HUES6 (cell line): ENCODE measurements around the gene XXYLT1.

Experiments
- H3K27ac ChIP-seq: 2 replicates; pipeline ENCODE4 v1.7.0; 2013; ENCODE audit warnings: low read depth, mild to moderate bottlenecking, low read length, inconsistent platforms
- H3K27me3 ChIP-seq: 2 replicates; pipeline ENCODE4 v1.6.1; 2013; ENCODE audit warnings: low read length; ENCODE audit not compliant: control insufficient read depth, insufficient read depth
- H3K36me3 ChIP-seq: 2 replicates; pipeline ENCODE4 v1.6.1; 2013; ENCODE audit warnings: low read length; ENCODE audit not compliant: control insufficient read depth, insufficient read depth
- H3K4me1 ChIP-seq: 2 replicates; pipeline ENCODE4 v1.6.1; 2013; ENCODE audit warnings: low read length; ENCODE audit not compliant: control insufficient read depth, insufficient read depth
- H3K4me3 ChIP-seq: 2 replicates; pipeline ENCODE4 v1.5.1; 2013; ENCODE audit warnings: low read depth, low read length
- H3K9ac ChIP-seq: one replicate; pipeline ENCODE4 v1.6.1; 2013; ENCODE audit warnings: mild to moderate bottlenecking, low read length
- H3K9me3 ChIP-seq: 2 replicates; pipeline ENCODE4 v1.6.1; 2013; ENCODE audit warnings: low read depth, low read length; ENCODE audit not compliant: control insufficient read depth, insufficient read depth

Gene XXYLT1

GRCh38 chr3:195210266-195210973 is 60.5 kb downstream of the XXYLT1 start:
- Histone ChIP-seq H3K9ac (peak overlapping the region; percentile 32), H3K36me3 (no peaks in the 10 kb centered on the region), H3K27ac (no peak overlapping the region)

GRCh38 chr3:195209847-195210265 is 61.1 kb downstream of the XXYLT1 start:
- Histone ChIP-seq H3K36me3 (no peaks in the 10 kb centered on the region), H3K9me3 (no peaks in the 10 kb centered on the region), H3K9ac (peak overlapping the region; percentile 32), H3K4me1 (peaks cover 41% of the 10 kb centered on the region), H3K27me3 (no peaks in the 10 kb centered on the region), H3K4me3 (no peak overlapping the region), H3K27ac (peak overlapping the region; percentile 16; the same call in 1 of the 2 replicates)

More at GRCh38 chr3:195210266-195210973, 60.5 kb downstream of the XXYLT1 start:
- Histone ChIP-seq H3K27me3 (no peaks in the 10 kb centered on the region), H3K4me1 (peaks cover 37% of the 10 kb centered on the region), H3K4me3 (no peak overlapping the region), H3K9me3 (no peaks in the 10 kb centered on the region)

- no peak overlapping the region for H3K4me3 ChIP-seq
- H3K9ac ChIP-seq, result no peak overlapping the region
- peaks cover 42% of the 10 kb centered on the region for H3K4me1 ChIP-seq
Observed at GRCh38 chr3:195209083-195209846, 61.7 kb downstream of the XXYLT1 start.

GRCh38 chr3:195208631-195209030 is 62.3 kb downstream of the XXYLT1 start:
- H3K9ac ChIP-seq, result no peak overlapping the region
- H3K9me3 ChIP-seq, result no peaks in the 10 kb centered on the region
- H3K27me3 ChIP-seq, result no peaks in the 10 kb centered on the region
- no peak overlapping the region for H3K4me3 ChIP-seq
- peaks cover 37% of the 10 kb centered on the region for H3K4me1 ChIP-seq
- H3K27ac ChIP-seq, result no peak overlapping the region
- H3K36me3 ChIP-seq, result no peaks in the 10 kb centered on the region

More at GRCh38 chr3:195209083-195209846, 61.7 kb downstream of the XXYLT1 start:
- Histone ChIP-seq H3K27me3 (no peaks in the 10 kb centered on the region), H3K9me3 (no peaks in the 10 kb centered on the region), H3K27ac (peak overlapping the region; percentile 16; the same call in 1 of the 2 replicates), H3K36me3 (no peaks in the 10 kb centered on the region)

- Histone ChIP-seq H3K27me3 (no peaks in the 10 kb centered on the region), H3K9me3 (no peaks in the 10 kb centered on the region), H3K9ac (no peak overlapping the region), H3K27ac (no peak overlapping the region), H3K4me1 (peaks cover 37% of the 10 kb centered on the region), H3K4me3 (no peak overlapping the region), H3K36me3 (no peaks in the 10 kb centered on the region)
Observed at GRCh38 chr3:195208183-195208582, 62.8 kb downstream of the XXYLT1 start.

- Histone ChIP-seq H3K9ac (no peak overlapping the region), H3K27ac (no peak overlapping the region)
Observed at GRCh38 chr3:195207731-195208130, 63.2 kb downstream of the XXYLT1 start.

GRCh38 chr3:195207056-195207455 is 63.9 kb downstream of the XXYLT1 start:
- Histone ChIP-seq H3K4me3 (no peak overlapping the region), H3K4me1 (peaks cover 31% of the 10 kb centered on the region), H3K27me3 (no peaks in the 10 kb centered on the region), H3K9ac (no peak overlapping the region), H3K27ac (no peak overlapping the region), H3K9me3 (no peaks in the 10 kb centered on the region), H3K36me3 (no peaks in the 10 kb centered on the region)

More at GRCh38 chr3:195207731-195208130, 63.2 kb downstream of the XXYLT1 start:
- no peaks in the 10 kb centered on the region for H3K27me3 ChIP-seq
- peaks cover 34% of the 10 kb centered on the region for H3K4me1 ChIP-seq
- H3K9me3 ChIP-seq, result no peaks in the 10 kb centered on the region
- H3K4me3 ChIP-seq, result no peak overlapping the region
- H3K36me3 ChIP-seq, result no peaks in the 10 kb centered on the region

- no peak overlapping the region for H3K27ac ChIP-seq
- peaks cover 19% of the 10 kb centered on the region for H3K4me1 ChIP-seq
- no peaks in the 10 kb centered on the region for H3K36me3 ChIP-seq
- no peak overlapping the region for H3K9ac ChIP-seq
- no peak overlapping the region for H3K4me3 ChIP-seq
- H3K27me3 ChIP-seq, result no peaks in the 10 kb centered on the region
- no peaks in the 10 kb centered on the region for H3K9me3 ChIP-seq
Observed at GRCh38 chr3:195204360-195205163, 66.4 kb downstream of the XXYLT1 start.

- Histone ChIP-seq H3K36me3 (no peaks in the 10 kb centered on the region), H3K4me1 (peaks cover 10% of the 10 kb centered on the region; the same call in 1 of the 2 replicates), H3K27ac (no peak overlapping the region), H3K9me3 (no peaks in the 10 kb centered on the region), H3K4me3 (no peak overlapping the region), H3K9ac (no peak overlapping the region), H3K27me3 (no peaks in the 10 kb centered on the region)
Observed at GRCh38 chr3:195203606-195204005, 67.4 kb downstream of the XXYLT1 start.

- Histone ChIP-seq H3K36me3 (no peaks in the 10 kb centered on the region), H3K4me1 (peaks cover 15% of the 10 kb centered on the region), H3K4me3 (no peak overlapping the region), H3K9me3 (no peaks in the 10 kb centered on the region), H3K9ac (no peak overlapping the region), H3K27me3 (no peaks in the 10 kb centered on the region), H3K27ac (no peak overlapping the region)
Observed at GRCh38 chr3:195201295-195201694, 69.7 kb downstream of the XXYLT1 start.
